GM10266 (cell line): ENCODE data around the gene MCTP1.
A peak's percentile ranks its signal among the peaks of the same experiment; 100 is the strongest.
"Not testable (repeated sequence)": the region's sequence is repeated elsewhere in the genome, so short reads cannot be mapped to it uniquely, and the experiment has no call there.

Experiments
- DNase-seq: peaks from one replicate; pipeline ENCODE4 v3.0.0; 2012; ENCODE audit errors: extremely low spot score
- TF ChIP-seq, protein P1 (sequence below): IDR thresholded peaks from 2 replicates; pipeline ENCODE4 v1.5.1; 2012; ENCODE audit warnings: mild to moderate bottlenecking, low read depth; ENCODE audit not compliant: control insufficient read depth, insufficient read depth; ENCODE audit errors: missing control alignments

The MCTP1 gene

DNA sequence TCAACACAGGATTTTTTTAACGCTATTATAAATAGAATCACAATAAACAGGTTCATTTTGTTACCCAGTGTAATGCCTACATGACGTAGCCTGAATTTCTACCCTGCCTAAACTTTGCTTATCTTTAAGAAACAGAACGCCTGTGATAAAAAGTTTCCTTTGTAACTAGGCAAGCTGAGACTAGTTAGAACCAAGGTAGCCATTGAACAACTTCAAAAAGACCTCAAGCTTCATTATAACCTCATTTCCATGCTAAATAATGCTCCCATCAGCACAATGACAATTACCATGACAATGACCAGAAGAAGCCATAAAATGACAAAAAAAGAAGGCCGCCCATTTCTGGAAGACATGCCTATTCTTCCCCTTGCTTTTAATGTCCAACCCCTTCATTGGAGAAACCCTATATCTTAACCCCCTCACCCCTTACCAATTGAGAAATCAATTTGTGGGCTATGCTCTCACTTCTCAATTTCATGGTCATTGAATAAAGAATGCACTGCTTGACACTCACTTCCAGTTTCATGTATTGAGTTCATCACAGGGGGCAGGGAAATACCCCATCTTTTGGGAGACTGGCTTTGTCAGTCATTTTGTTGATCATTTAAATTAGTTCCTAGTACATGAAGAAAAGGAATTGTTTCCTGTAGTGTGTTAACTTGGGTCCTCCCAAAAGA lies 276.8 kb downstream of the MCTP1 start:
- DNase-seq, result peak; percentile 25
- TF ChIP-seq, protein P1, sequence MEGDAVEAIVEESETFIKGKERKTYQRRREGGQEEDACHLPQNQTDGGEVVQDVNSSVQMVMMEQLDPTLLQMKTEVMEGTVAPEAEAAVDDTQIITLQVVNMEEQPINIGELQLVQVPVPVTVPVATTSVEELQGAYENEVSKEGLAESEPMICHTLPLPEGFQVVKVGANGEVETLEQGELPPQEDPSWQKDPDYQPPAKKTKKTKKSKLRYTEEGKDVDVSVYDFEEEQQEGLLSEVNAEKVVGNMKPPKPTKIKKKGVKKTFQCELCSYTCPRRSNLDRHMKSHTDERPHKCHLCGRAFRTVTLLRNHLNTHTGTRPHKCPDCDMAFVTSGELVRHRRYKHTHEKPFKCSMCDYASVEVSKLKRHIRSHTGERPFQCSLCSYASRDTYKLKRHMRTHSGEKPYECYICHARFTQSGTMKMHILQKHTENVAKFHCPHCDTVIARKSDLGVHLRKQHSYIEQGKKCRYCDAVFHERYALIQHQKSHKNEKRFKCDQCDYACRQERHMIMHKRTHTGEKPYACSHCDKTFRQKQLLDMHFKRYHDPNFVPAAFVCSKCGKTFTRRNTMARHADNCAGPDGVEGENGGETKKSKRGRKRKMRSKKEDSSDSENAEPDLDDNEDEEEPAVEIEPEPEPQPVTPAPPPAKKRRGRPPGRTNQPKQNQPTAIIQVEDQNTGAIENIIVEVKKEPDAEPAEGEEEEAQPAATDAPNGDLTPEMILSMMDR, result no peak

DNA sequence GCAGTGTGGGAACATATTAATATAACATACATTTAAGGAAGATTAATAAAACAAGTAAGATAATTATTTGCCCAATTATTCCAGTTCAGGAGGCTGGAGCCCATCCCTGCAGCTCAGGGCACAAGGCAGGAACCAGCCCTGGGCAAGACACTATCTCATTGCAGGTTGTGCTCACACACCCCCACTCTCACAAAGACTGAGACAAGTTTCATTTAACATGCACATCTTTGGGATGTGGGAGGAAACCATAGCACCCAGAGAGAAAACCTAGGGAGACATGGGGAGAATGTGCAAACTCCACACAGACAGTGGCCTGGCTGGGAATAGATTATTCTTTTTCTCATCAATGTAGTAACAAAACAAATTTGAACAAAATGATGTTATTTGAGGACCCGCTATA lies 279.1 kb downstream of the MCTP1 start:
- TF ChIP-seq, protein P1, result no peak
- DNase-seq, result no peak

DNA sequence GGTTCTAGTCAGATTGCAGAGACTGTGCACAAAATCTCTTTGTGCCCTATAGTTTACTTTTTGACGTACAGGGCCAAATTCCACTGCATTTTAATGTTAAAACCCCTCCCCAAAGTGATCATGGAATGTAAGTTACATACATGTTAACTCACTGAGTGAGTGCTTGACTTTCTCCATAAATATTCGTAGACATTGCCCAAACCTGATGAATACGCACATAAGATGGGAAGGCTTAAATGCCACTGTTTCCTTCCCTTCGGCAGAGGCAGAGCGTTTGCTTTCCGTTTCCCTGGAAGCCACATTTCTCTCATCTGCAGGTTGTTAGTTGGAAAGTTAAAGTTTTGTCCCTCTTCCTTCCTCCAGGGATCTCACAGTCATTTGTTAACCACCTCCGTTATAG lies 286.2 kb downstream of the MCTP1 start:
- TF ChIP-seq, protein P1, result no peak
- no peak for DNase-seq

DNA sequence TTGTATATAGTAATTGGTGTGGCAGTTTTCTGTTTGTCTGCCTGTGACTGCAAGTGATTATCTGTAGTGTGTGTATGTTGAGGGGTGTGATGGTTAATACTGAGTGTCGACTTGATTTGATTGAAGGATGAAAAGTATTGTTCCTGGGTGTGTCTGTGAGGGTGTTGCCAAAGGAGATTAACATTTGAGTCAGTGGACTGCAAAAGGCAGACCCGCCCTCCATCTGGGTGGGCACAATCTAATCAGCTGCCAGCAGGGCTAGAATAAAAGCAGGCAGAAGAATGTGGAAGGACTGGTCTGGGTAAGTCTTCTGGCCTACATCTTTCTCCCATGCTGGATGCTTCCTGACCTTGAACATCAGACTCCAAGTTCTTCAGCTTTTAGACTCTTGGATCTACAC lies 290.4 kb downstream of the MCTP1 start:
- not testable (repeated sequence) for DNase-seq

DNA sequence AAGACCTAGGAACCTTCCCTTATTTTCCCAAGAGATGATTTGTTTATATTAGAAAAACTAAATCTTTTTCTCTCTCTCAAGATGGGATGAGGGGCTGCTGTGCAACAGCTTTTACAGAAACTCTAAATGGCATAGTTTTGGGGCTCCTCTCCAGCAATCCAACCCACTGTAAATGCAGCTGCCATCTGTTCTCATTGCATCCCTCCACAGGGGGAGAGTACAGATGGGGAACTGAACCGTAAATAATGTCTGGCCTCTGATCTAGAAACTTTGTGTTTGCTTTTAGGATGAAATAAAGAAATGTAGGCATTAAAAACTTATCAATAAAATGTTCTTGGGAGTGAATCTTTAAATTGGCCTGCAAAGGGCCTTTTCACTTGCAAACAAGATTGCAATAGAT lies 291.4 kb downstream of the MCTP1 start:
- no peak for DNase-seq
- TF ChIP-seq, protein P1, result no peak

DNA sequence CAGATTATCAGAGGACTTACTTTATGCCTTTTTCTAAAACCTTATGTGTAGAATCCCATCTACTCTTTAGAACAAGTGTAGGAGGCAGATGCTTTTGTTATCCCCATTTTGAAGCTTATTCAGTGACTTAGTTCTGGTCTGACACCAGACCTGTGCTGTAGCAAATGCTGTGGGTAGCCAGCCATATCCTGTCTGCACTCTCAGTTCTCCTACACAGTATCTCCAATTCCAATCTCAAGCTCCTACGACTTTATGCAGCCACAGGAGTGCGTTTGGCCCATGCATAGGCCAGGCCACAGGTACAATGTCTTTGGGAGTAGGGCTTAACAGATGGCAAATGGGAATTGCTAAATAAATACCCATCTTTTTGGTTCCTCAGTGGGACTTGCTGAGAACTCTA lies 292.6 kb downstream of the MCTP1 start:
- TF ChIP-seq, protein P1, result no peak
- peak; percentile 14 for DNase-seq

DNA sequence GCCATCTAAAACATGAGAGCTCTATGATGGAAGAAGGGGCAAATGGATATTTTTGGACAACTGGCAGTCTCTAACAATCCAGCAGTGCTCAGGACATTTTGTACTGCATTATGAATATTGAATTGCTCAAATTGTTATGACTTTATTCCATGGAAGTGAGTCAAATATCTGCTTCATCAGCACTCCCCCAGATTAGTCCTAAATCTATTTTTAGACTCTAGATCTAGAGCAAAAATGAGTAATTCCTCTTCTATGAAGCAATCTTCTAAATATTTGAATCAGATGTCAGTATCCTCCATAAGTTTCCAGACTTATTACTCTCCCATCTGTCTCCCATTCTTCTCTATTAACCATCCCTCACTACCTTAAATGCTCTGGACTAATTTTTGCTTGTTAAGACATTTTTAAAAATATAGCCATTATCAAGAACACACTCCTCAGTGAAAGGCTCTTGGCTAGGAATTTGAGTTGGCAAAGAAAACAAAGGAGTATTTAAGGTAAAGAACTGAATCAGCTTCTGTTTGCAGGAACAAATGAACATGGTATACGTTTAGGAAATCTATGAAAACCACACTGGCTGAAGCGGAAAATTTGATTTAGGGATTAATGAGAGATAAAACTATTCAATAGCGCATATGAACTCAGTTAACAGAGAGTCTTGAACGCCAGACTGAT lies 300.9 kb downstream of the MCTP1 start:
- DNase-seq, result no peak
- TF ChIP-seq, protein P1, result no peak

DNA sequence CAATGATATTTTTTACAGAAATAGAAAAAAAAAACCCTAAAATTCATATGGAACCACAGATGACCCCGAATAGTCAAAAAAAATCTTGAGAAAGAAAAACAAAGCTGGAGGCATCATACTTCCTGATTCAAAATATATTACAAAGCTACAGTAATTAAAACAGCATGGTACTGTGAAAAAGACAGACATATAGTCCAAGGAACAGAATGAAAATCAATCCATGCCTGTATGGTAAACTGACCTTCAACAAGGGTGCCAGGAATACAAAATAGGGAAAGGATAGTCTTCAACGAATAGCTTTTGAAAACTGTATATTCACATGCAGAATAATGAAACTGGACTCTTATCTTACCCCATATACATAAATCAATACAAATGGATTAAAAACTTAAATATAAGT lies 307.5 kb downstream of the MCTP1 start:
- no peak for DNase-seq
- TF ChIP-seq, protein P1, result no peak
